Measurements from ENCODE around the gene UBE2Q2. TPM values are rescaled to one million over a fixed set of nuclear protein-coding genes. Genes with fewer than 3 reads are reported as not detected.
"Not testable (repeated sequence)": the region's sequence is repeated elsewhere in the genome, so short reads cannot be mapped to it uniquely, and the experiment has no call there.

The UBE2Q2 gene
- total RNA-seq, 1 donor from 2014 or later = 23.2 TPM

- no peaks in the 10 kb centered on the region for H3K36me3 Mint-ChIP-seq (ENCODE audit: low read depth)
- ATAC-seq (ENCODE audit: low read depth) (peak; percentile 100), DNase-seq (peak; percentile 63)
- intact Hi-C loops (cut with micrococcal nuclease) = loop anchor here (1.0 to 5.0 kb wide), 4 partner anchors 74 to 350 kb away; no protein-coding TSS in a partner anchor
- peaks cover 4% of the 10 kb centered on the region for H3K4me1 Mint-ChIP-seq
- H3K27me3 Mint-ChIP-seq = peaks cover 45% of the 10 kb centered on the region
- peak; percentile 55 for TF ChIP-seq CTCF (IDR thresholded peaks at IDR 0.05)
- CTCF ChIA-PET = interaction anchor here (0.6 to 2.6 kb wide), 20 partner anchors 9 to 434 kb away, joined by 3 to 25 read pairs (median 4); a partner anchor contains a TSS
- H3K9me3 Mint-ChIP-seq = no peaks in the 10 kb centered on the region
- H3K4me3 Mint-ChIP-seq = peak overlapping the region; percentile 36
- POLR2A ChIA-PET = interaction anchor here (0.8 kb wide), 1 partner anchor 434 kb away, joined by 3 read pairs; no protein-coding TSS in a partner anchor
- H3K27ac Mint-ChIP-seq = no peak overlapping the region
Observed at GRCh38 chr15:75801859-75802593, 41.2 kb upstream of the UBE2Q2 start.

- intact Hi-C loops (cut with micrococcal nuclease); H3K36me3 Mint-ChIP-seq (ENCODE audit: low read depth); POLR2A ChIA-PET: not testable (repeated sequence)
Observed at GRCh38 chr15:75807486-75807885, 35.8 kb upstream of the UBE2Q2 start.

GRCh38 chr15:75808009-75808408 is 35.2 kb upstream of the UBE2Q2 start:
- H3K27ac Mint-ChIP-seq; H3K36me3 Mint-ChIP-seq (ENCODE audit: low read depth); H3K4me3 Mint-ChIP-seq; ATAC-seq (ENCODE audit: low read depth); H3K4me1 Mint-ChIP-seq; POLR2A ChIA-PET; intact Hi-C loops (cut with micrococcal nuclease); DNase-seq; H3K9me3 Mint-ChIP-seq: not testable (repeated sequence)
- CTCF ChIA-PET = interaction anchor here (4.0 kb wide), 1 partner anchor 331 kb away, joined by 64 read pairs; no protein-coding TSS in a partner anchor
- H3K27me3 Mint-ChIP-seq = peaks cover 33% of the 10 kb centered on the region

More at GRCh38 chr15:75807486-75807885, 35.8 kb upstream of the UBE2Q2 start:
- H3K4me1 Mint-ChIP-seq; H3K4me3 Mint-ChIP-seq; DNase-seq; ATAC-seq (ENCODE audit: low read depth); H3K27ac Mint-ChIP-seq; CTCF ChIA-PET; H3K9me3 Mint-ChIP-seq: not testable (repeated sequence)
- H3K27me3 Mint-ChIP-seq = peaks cover 35% of the 10 kb centered on the region

- no peak overlapping the region for H3K4me3 Mint-ChIP-seq
- no peak overlapping the region for H3K27ac Mint-ChIP-seq
- H3K4me1 Mint-ChIP-seq = no peaks in the 10 kb centered on the region
- ATAC-seq (ENCODE audit: low read depth) (no peak), DNase-seq (no peak)
- intact Hi-C loops (cut with micrococcal nuclease) = no loop called here
- POLR2A ChIA-PET = no interaction called here
- H3K27me3 Mint-ChIP-seq = peaks cover 33% of the 10 kb centered on the region
- no peaks in the 10 kb centered on the region for H3K36me3 Mint-ChIP-seq (ENCODE audit: low read depth)
- TF ChIP-seq CTCF (IDR thresholded peaks at IDR 0.05) = no peak
- no peaks in the 10 kb centered on the region for H3K9me3 Mint-ChIP-seq
- CTCF ChIA-PET = interaction anchor here (4.0 kb wide), 1 partner anchor 330 kb away, joined by 64 read pairs; no protein-coding TSS in a partner anchor
Observed at GRCh38 chr15:75808563-75808962, 34.7 kb upstream of the UBE2Q2 start.

GRCh38 chr15:75809986-75810750 is 33.1 kb upstream of the UBE2Q2 start:
- Mint-ChIP-seq H3K4me3 (no peak overlapping the region), H3K36me3 (ENCODE audit: low read depth) (no peaks in the 10 kb centered on the region), H3K27me3 (peaks cover 28% of the 10 kb centered on the region), H3K9me3 (no peaks in the 10 kb centered on the region), H3K27ac (no peak overlapping the region), H3K4me1 (no peaks in the 10 kb centered on the region)
- POLR2A ChIA-PET = interaction anchor here (0.6 kb wide), 1 partner anchor 181 kb away, joined by 4 read pairs; no protein-coding TSS in a partner anchor
- ATAC-seq (ENCODE audit: low read depth) = peak; percentile 40
- intact Hi-C loops (cut with micrococcal nuclease) = no loop called here
- no peak for TF ChIP-seq CTCF (IDR thresholded peaks at IDR 0.05)
- CTCF ChIA-PET = interaction anchor here (0.6 to 4.0 kb wide), 5 partner anchors 10 to 338 kb away, joined by 3 to 64 read pairs (median 3); no protein-coding TSS in a partner anchor
- no peak for DNase-seq
